Measurements from ENCODE around the gene PTMA.

DNA sequence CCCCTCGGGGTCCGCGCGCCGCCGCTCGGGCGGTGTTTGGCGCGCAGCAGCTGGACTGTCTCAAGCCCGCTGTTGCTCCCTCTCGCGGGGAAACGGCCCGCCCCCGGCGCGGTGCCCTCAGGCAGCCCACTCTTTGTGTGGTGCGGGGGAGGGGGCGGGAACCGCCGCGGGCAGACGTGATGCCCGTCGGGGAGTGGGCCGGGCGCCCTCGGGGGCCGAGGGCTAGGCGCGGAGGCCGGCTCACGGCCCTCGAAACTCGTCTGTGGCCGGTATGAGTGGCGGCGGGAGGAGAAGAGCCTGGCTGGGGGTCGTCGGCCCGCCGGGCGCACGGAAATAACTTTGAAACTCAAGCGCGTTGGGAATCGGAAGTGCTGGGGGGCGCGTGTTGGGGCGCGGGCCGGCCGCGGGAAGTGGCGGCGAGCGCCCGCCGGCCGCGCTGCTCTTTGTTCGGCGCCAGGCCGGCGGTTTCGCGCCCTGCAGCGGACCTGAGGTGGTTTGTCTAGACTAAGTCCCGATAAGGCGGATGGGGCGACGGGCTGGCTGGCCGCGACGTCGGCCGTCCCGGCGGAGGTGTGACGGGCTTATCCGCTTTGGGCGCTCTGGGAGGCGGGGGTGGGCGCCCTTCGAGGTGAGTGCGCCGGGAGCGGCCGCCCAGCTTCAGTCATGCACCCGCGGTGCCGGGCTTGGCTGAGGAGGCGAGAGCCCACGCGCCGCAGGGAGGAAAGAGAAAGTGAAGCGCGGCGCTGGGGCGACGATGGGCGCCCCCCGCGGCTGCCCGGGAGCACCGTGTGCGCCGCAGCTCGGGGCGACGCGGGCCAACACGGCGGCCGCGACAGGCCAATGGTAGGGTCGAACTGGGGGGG lies 679 bp downstream of the PTMA start:
- TF ChIP-seq POLR2A (IDR thresholded peaks at IDR 0.05; ENCODE audit: borderline replicate concordance, extremely low read depth, insufficient read depth, insufficient read length) = no peak
- peak; percentile 17 for TF ChIP-seq POLR2AphosphoS5 (IDR thresholded peaks at IDR 0.05; ENCODE audit: low read depth, low read length)
- TF ChIP-seq, protein P1, sequence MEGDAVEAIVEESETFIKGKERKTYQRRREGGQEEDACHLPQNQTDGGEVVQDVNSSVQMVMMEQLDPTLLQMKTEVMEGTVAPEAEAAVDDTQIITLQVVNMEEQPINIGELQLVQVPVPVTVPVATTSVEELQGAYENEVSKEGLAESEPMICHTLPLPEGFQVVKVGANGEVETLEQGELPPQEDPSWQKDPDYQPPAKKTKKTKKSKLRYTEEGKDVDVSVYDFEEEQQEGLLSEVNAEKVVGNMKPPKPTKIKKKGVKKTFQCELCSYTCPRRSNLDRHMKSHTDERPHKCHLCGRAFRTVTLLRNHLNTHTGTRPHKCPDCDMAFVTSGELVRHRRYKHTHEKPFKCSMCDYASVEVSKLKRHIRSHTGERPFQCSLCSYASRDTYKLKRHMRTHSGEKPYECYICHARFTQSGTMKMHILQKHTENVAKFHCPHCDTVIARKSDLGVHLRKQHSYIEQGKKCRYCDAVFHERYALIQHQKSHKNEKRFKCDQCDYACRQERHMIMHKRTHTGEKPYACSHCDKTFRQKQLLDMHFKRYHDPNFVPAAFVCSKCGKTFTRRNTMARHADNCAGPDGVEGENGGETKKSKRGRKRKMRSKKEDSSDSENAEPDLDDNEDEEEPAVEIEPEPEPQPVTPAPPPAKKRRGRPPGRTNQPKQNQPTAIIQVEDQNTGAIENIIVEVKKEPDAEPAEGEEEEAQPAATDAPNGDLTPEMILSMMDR (IDR thresholded peaks at IDR 0.05 in 2 of 3, conservative IDR thresholded peaks at IDR 0.05 in 1 of 3; ENCODE audit: borderline replicate concordance in 1 of 3, insufficient read depth in 1 of 3, low read depth in 2 of 3, low read length in 2 of 3) = no peak
- TF ChIP-seq ZFX (IDR thresholded peaks at IDR 0.05) = peak; percentile 7; the same call in 1 of the 2 replicates
- no peak for TF ChIP-seq EGR1 (IDR thresholded peaks at IDR 0.05; ENCODE audit: low read depth)
- TF ChIP-seq YY1 (IDR thresholded peaks at IDR 0.05; ENCODE audit: extremely low read depth, insufficient replicate concordance, low read depth, low read length) = no peak
- no peak for TF ChIP-seq EZH2 (IDR thresholded peaks at IDR 0.05)
- no peak for TF ChIP-seq RAD21 (IDR thresholded peaks at IDR 0.05; ENCODE audit: low read depth)
- TF ChIP-seq EZH2phosphoT487 (IDR thresholded peaks at IDR 0.05; ENCODE audit: borderline replicate concordance) = no peak
- TF ChIP-seq, protein P2, sequence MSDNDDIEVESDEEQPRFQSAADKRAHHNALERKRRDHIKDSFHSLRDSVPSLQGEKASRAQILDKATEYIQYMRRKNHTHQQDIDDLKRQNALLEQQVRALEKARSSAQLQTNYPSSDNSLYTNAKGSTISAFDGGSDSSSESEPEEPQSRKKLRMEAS (IDR thresholded peaks at IDR 0.05) = no peak
- TF ChIP-seq, protein P3, sequence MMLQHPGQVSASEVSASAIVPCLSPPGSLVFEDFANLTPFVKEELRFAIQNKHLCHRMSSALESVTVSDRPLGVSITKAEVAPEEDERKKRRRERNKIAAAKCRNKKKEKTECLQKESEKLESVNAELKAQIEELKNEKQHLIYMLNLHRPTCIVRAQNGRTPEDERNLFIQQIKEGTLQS (IDR thresholded peaks at IDR 0.05) = no peak
- TF ChIP-seq, protein P4, sequence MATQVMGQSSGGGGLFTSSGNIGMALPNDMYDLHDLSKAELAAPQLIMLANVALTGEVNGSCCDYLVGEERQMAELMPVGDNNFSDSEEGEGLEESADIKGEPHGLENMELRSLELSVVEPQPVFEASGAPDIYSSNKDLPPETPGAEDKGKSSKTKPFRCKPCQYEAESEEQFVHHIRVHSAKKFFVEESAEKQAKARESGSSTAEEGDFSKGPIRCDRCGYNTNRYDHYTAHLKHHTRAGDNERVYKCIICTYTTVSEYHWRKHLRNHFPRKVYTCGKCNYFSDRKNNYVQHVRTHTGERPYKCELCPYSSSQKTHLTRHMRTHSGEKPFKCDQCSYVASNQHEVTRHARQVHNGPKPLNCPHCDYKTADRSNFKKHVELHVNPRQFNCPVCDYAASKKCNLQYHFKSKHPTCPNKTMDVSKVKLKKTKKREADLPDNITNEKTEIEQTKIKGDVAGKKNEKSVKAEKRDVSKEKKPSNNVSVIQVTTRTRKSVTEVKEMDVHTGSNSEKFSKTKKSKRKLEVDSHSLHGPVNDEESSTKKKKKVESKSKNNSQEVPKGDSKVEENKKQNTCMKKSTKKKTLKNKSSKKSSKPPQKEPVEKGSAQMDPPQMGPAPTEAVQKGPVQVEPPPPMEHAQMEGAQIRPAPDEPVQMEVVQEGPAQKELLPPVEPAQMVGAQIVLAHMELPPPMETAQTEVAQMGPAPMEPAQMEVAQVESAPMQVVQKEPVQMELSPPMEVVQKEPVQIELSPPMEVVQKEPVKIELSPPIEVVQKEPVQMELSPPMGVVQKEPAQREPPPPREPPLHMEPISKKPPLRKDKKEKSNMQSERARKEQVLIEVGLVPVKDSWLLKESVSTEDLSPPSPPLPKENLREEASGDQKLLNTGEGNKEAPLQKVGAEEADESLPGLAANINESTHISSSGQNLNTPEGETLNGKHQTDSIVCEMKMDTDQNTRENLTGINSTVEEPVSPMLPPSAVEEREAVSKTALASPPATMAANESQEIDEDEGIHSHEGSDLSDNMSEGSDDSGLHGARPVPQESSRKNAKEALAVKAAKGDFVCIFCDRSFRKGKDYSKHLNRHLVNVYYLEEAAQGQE (IDR thresholded peaks at IDR 0.05; ENCODE audit: low read depth) = no peak
